OCI-LY3 (cell line): ENCODE measurements around the gene ZNF219.

Source experiments
- H2AFZ ChIP-seq: fragments of 200-600, 300-600 bp; shearing (Covaris generic); 2 replicates; pipeline ENCODE4 v1.6.0; 2014; ENCODE audit warnings: antibody characterized with exemption, low read depth, low read length
- H3K27ac ChIP-seq: fragments of 200-600, 300-600 bp; sonication (generic); 2 replicates; pipeline ENCODE4 v1.5.1; 2014; ENCODE audit warnings: mild to moderate bottlenecking, low read length, moderate library complexity, mixed read lengths
- H3K27me3 ChIP-seq: fragments of 200-600, 300-600 bp; sonication (generic); 2 replicates; pipeline ENCODE4 v1.6.1; 2014; ENCODE audit warnings: low read depth, low read length, mixed read lengths
- H3K36me3 ChIP-seq: fragments of 200-600, 300-600 bp; sonication (generic); replicated peaks from 2 replicates; pipeline ENCODE3; 2014; ENCODE audit warnings: low read depth, low read length, mixed read lengths
- H3K4me1 ChIP-seq: fragments of 300-600, 200-600 bp; sonication (generic); 2 replicates; pipeline ENCODE4 v1.6.1; 2014; ENCODE audit warnings: low read length, mixed read lengths
- H3K4me2 ChIP-seq: fragments of 200-600, 300-600 bp; sonication (generic); 2 replicates; pipeline ENCODE4 v1.6.1; 2014; ENCODE audit warnings: low read length, mixed read lengths
- H3K4me3 ChIP-seq: fragments of 300-600, 200-600 bp; sonication (generic); 2 replicates; pipeline ENCODE4 v1.5.1; 2014; ENCODE audit warnings: antibody characterized with exemption, mild to moderate bottlenecking, low read length, moderate library complexity
- H3K79me2 ChIP-seq: fragments of 300-600, 200-600 bp; shearing (Covaris generic); 2 replicates; pipeline ENCODE4 v1.6.1; 2014; ENCODE audit warnings: mild to moderate bottlenecking, low read length, mixed read lengths
- H3K9ac ChIP-seq: fragments of 300-600, 200-600 bp; shearing (Covaris generic); 2 replicates; pipeline ENCODE4 v1.6.0; 2014; ENCODE audit warnings: mild to moderate bottlenecking, low read length, moderate library complexity
- H3K9me3 ChIP-seq: fragments of 200-600, 300-600 bp; shearing (Covaris generic); 2 replicates; pipeline ENCODE4 v1.6.1; 2014; ENCODE audit warnings: low read length, mixed read lengths; ENCODE audit not compliant: insufficient read depth
- H4K20me1 ChIP-seq: fragments of 200-600, 300-600 bp; sonication (generic); 2 replicates; pipeline ENCODE4 v1.6.1; 2016; ENCODE audit warnings: low read length, mixed read lengths; ENCODE audit not compliant: insufficient read depth
- CTCF ChIP-seq: fragments of 200-600, 300-600 bp; sonication (generic); IDR thresholded peaks from 2 replicates; pipeline ENCODE4 v1.5.1; 2014; ENCODE audit warnings: antibody characterized with exemption, low read length, low read depth
- EZH2phosphoT487 ChIP-seq: fragments of 200-600 bp; shearing (Covaris generic); IDR thresholded peaks from 2 replicates; pipeline ENCODE4 v1.6.1; 2018; ENCODE audit warnings: antibody characterized with exemption, mixed run types, low read depth

ZNF219 gene

GRCh38 chr14:21098076-21098891 is at the start of gene ZNF219:
Gene ZNF219 (minus strand): TSS chr14:21098655. CDS start chr14:21093591, 5,064 bp downstream.
- Histone ChIP-seq H3K36me3 (no peaks in the 10 kb centered on the region), H2AFZ (peak within 1 kb of the TSS; percentile 74), H4K20me1 (no peaks in the 10 kb centered on the region), H3K27me3 (no peaks in the 10 kb centered on the region), H3K9ac (peak within 1 kb of the TSS; percentile 79), H3K4me3 (peak within 1 kb of the TSS; percentile 94), H3K4me1 (peaks cover 23% of the 10 kb centered on the region), H3K4me2 (peak within 1 kb of the TSS; percentile 89), H3K27ac (no peak within 1 kb of the TSS), H3K79me2 (no peaks in the 10 kb centered on the region), H3K9me3 (no peaks in the 10 kb centered on the region)
- TF ChIP-seq CTCF (no peak), EZH2phosphoT487 (no peak)

DNA sequence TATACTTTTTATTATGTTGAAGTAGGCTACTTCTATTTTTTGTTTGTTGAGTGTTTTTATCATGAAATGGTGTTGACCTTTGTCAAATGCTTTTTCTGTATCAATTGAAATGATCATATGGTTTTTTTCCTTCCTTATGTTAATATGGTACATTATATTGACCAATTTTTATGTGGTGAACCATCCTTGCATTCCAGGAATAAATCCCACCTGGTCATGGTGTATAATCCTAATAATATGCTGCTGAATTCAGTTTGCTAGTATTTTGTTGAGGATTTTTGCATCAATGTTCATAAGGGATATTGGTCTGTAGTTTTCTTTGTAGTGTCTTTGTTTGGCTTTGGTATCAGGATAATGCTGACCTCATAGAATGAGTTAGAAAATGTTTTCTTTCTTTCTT is 47.0 kb upstream of the ZNF219 start:
- H3K4me3 ChIP-seq = no peak overlapping the region
- H3K79me2 ChIP-seq = no peaks in the 10 kb centered on the region
- no peak overlapping the region for H3K9ac ChIP-seq
- no peak overlapping the region for H2AFZ ChIP-seq
- no peak overlapping the region for H3K4me2 ChIP-seq
- no peak overlapping the region for H3K27ac ChIP-seq
- H3K36me3 ChIP-seq = no peaks in the 10 kb centered on the region
- TF ChIP-seq EZH2phosphoT487 = no peak
- H4K20me1 ChIP-seq = no peaks in the 10 kb centered on the region
- no peaks in the 10 kb centered on the region; the same call in 1 of the 2 replicates for H3K9me3 ChIP-seq
- no peaks in the 10 kb centered on the region; the same call in 1 of the 2 replicates for H3K27me3 ChIP-seq
- no peaks in the 10 kb centered on the region for H3K4me1 ChIP-seq

DNA sequence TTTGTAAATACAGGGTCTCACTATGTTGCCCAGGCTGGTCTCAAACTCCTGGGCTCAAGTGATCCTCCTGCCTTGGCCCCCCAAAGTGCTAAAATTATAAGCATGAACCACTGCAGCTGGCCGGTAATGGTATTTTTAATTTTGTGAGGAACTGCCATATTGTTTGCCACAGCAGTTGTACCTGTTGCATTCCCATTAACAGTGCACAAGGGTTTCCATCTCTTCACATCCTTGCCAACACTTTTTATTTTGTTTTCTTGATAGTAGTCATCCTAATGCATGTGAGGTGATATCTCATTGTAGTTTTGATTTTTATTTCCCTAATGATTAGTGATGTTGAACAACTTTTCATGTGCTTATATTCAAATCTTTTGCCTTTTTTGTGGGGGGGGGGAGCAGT is 43.9 kb upstream of the ZNF219 start:
- Histone ChIP-seq H3K27ac (no peak overlapping the region), H3K27me3 (no peaks in the 10 kb centered on the region), H3K4me3 (no peak overlapping the region), H3K4me2 (no peak overlapping the region), H3K9me3 (no peaks in the 10 kb centered on the region; the same call in 1 of the 2 replicates), H3K79me2 (no peaks in the 10 kb centered on the region), H3K36me3 (no peaks in the 10 kb centered on the region), H4K20me1 (no peaks in the 10 kb centered on the region), H3K4me1 (no peaks in the 10 kb centered on the region), H3K9ac (no peak overlapping the region), H2AFZ (no peak overlapping the region)
- TF ChIP-seq CTCF = no peak
- TF ChIP-seq EZH2phosphoT487 = no peak

DNA sequence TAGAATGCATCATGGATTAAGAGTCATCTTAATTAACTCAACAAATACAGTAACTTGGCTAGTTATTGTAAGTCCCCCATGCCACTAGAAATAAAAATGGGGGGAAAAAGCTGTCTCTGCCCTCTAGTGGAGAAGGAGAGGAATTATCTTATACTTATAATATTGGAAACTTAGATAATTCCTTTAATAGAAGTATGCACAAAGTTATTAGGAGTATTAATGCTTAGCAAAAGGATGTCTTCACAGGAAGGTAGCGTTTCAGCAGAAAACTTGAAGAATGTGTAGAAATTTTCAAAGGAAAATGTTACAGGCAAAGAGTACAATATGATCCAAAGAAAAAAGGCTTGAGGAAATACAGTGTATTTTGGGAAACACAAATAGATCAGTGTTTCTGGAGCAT is 37.6 kb upstream of the ZNF219 start:
- no peak overlapping the region for H3K27ac ChIP-seq
- H3K4me3 ChIP-seq = no peak overlapping the region
- TF ChIP-seq EZH2phosphoT487 (no peak), CTCF (peak; percentile 74)
- H3K36me3 ChIP-seq = no peaks in the 10 kb centered on the region
- no peaks in the 10 kb centered on the region for H3K9me3 ChIP-seq
- no peak overlapping the region for H3K4me2 ChIP-seq
- H3K27me3 ChIP-seq = no peaks in the 10 kb centered on the region
- H3K79me2 ChIP-seq = no peaks in the 10 kb centered on the region
- no peaks in the 10 kb centered on the region for H4K20me1 ChIP-seq
- H2AFZ ChIP-seq = 0 out of 2 replicates have a peak overlapping the region, but pooled peaks have one; percentile 41
- H3K9ac ChIP-seq = no peak overlapping the region
- H3K4me1 ChIP-seq = no peaks in the 10 kb centered on the region
